ENCODE measurements around the gene HDAC3. TPM values are rescaled to one million over a fixed set of nuclear protein-coding genes. Genes with fewer than 3 reads are reported as not detected.

HDAC3 gene
- 47.7 and 54.5 TPM in 2 replicates for total RNA-seq (2014; rRNA removed; shearing (Covaris generic))
- 75.8 and 112 TPM in 2 replicates for polyA plus RNA-seq (2014; cell fraction: nucleus; rRNA removed)

DNA sequence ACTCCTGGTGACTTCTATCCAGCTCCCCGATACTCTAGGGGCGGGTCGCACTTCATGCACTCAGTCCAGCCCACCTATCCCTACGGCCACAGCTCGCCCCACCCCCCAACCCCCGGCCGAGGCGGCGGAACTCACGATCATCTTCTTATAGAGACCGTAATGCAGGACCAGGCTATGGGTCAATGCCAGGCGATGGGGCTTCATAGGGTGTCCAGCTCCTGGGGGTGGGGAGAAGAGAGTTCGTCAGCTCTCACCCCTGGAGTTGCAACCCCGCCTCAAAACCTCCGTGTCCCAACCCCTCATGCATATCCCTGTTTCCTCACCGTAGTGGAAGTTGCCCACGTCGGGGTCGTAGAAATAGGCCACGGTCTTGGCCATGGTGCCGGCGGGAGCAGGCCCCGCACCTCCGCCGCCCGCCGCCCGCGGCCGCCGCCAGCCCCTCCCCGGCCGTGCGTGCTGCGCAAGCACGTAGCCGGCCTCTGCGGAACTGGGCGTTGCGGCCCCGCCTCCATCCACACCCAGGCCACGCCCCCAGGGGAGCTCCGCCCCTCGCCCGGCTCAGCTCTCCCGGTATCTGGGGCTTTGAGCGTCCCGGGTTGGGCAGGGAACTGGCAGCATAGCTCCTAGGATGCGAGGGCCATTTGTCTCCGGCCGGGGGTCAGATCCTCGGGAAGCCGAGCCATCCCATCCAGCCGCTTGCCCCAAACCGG is at the start of gene HDAC3, which contains the start of gene RELL2:
TSS of gene HDAC3 (minus strand) at position 437 of the 710 bp plus-strand sequence. CDS start at position 378, 59 bp downstream.
TSS of gene RELL2 (plus strand) at position 585 of the 710 bp plus-strand sequence. CDS start 1,229 bp downstream, outside the sequence.
- peak; percentile 89 for DNase-seq (ENCODE audit: extremely low read depth, low read depth)

DNA sequence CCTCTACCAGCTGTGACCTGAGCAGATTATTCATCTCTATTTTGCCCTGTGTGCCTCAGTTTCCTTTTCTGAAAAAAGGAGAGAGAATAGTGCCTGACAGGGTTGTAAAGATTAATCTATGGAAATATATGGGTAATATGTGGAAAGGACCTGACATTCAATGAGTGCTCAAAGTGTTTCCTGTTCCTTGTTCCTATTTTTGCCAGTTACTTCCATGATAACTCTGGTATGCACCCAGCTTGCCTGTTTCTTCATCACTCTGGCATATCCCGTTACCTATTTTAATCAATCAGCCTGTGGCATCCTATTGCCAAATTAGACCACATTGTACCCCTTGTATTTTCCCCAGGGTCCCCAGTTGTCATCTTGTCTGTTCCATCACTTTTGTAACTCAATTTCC is 48.9 kb upstream of the HDAC3 start:
- no peak for DNase-seq (ENCODE audit: extremely low read depth, low read depth)

DNA sequence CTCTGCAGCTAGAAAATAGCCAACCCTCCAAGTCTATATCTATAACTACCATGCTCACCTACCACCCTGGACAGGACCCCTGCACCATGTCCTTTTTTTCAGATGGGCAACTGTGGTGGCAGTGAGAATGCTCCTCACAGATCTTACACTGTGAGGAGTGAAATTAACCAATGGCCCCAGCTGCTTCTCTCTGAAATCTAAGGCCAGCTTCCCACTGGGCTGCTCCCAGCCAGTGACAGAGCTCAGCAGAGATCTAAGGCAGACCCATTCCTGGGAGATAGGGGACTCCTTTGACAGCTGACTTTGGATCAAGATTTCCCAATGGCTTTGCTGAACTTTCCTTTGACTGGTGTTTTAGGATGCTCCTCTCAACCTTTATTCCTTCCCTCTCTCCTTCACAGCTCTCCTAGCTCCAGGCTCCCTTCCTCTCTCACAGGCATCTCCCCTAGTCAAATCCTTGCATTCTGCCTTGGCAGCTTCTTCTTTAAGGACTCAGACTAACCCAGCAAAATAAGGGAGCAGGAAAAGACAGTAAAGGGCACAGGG is 47.0 kb upstream of the HDAC3 start:
- DNase-seq (ENCODE audit: extremely low read depth, low read depth), result no peak

DNA sequence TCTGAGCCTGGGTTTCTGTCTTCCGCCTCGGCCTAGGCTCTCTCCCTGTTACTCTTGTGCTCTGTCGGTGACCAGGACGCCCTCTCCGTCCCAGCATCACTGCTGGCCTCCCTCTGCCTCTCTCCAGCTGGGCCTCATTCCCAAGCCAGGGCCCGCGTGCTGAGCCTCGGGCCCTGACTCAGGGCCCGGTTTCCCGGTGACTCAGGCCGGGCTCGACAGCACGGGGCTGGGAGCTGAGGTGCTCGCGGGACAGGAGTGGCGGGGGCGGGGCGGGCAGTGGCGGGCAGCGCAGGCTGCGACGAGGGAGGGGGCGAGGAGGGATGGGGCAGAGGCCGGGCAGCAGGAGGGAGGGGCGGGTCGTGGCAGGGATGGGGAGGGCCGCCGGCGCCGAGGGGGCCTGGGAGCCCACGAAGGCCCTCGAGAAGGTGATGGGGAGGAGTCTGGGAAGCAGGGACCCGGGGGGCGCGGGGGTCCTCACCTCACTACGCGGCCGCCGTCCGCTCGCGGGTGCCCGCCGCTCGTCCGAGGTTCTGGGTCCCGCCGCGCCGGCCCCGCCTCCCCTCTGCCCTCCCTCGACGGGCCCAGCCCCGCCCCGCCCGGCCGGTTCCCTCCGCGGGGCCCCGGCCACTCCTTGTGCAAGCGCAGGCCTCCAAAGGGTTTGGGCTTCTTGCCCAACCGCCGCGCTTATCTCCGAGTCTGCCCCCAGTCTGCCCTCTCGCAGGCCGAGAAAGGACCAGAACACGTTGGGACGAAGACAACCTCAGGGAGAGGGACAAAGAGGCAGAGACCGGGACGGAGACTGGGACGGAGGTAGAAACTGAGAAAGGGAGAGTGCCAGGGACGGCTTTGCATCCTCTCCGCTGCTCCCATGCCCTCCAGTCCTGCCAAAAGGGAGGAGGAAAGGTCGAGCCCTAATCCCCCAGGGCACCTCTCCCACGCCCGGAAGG is 45.3 kb upstream of the HDAC3 start, which contains the start of gene ARAP3:
TSS of gene ARAP3 (minus strand) at position 536 of the 947 bp plus-strand sequence. CDS start 1,744 bp downstream, outside the sequence.
- DNase-seq (ENCODE audit: extremely low read depth, low read depth), result peak; percentile 55

DNA sequence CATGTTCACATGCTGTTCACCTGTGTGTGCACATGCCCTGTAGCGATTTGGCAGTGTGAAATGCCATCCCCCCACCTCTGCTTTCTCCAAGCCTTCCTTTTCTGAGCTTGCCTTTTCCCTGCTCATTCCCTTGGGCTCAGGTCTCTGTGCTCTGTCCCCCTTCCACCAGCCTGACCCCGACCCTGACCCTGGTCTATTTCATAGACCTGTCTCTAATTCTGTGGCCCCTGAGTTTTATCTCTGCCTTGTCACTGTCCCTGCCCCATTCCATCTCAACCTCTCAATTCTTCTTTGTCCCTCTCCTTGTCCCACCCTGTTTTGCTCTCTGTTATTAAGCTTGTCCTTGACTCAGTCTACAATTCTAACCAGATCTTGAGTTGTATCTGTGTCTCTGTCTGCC is 44.6 kb upstream of the HDAC3 start:
- DNase-seq (ENCODE audit: extremely low read depth, low read depth), result no peak

DNA sequence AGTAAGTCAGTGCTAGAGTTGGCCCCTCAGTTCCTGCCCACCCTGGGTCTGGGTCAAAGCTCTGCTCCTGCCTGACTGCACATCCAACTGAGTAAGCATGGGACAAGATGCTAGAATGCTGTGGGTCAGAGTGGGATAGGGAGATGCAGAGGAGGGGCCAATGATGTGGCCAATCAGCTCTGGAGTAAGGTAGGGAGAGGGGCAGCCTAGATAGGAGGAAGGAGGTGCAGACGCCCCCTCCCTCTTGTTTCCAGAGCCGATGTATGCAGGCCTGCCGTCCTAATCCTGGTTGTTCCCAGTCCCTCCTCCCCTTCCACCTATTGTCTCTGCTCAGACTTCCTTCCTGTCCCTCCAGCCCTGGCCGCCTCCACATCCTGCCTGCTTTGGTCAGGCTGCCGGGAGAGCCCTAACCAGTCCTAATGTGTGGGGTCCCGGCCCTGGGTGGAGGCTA is 44.1 kb upstream of the HDAC3 start:
- no peak for DNase-seq (ENCODE audit: extremely low read depth, low read depth)

DNA sequence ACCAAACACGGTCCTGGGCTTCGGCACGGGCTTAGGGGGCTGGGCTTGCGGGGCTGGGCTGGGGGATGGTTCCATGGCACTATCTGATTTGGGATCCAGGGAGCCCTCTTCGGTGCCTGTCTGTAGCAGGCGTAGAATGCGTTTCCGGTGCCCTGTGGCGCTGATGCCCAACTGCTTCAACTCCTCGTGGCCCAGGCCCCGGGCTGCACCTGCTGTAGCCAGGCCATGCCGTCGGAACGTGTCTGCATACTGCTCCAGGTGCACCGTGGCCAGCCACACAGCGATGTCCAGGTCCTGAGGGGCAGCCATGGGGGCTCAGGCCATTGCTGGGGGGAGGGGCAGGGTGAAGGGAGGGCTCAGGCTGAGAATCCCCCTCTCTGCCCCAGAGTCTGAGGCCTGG is 43.5 kb upstream of the HDAC3 start:
- DNase-seq (ENCODE audit: extremely low read depth, low read depth), result no peak

DNA sequence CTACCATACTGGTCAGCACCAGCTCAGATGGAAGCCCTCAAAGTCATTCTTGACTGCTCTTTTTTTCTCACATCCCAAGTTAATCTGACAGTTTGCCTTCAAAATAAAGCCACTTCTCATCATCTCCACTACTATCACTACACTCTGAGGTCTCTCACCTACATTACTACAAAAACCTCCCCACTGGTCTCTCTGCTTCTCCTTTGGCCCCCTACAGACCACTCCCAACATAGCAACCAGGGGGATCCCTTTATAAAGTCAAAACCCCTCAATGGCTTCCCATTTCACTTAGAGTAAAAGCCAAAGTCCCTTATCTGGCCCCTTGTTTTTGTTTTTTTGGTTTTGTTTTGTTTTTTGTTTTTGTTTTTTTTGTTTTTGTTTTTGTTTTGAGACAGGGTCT is 40.8 kb upstream of the HDAC3 start:
- DNase-seq (ENCODE audit: extremely low read depth, low read depth), result no peak

DNA sequence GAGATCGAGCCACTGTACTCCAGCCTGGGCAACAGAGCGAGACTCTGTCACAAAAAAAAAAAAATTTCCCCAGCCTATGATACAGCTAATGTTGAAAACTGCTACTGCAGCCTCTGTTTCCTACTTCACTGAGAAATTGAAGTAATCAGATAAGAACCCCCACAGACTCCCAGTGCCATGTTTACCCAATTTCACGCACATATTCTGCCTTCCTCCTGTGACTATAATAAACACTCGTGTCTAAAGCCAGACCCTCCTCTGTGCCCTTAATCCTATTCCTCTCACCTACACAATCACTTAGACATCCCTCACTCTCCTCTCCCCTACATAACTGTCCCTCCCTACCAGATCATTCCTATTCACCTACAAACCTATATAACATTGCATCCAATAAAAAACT is 39.0 kb upstream of the HDAC3 start:
- no peak for DNase-seq (ENCODE audit: extremely low read depth, low read depth)

DNA sequence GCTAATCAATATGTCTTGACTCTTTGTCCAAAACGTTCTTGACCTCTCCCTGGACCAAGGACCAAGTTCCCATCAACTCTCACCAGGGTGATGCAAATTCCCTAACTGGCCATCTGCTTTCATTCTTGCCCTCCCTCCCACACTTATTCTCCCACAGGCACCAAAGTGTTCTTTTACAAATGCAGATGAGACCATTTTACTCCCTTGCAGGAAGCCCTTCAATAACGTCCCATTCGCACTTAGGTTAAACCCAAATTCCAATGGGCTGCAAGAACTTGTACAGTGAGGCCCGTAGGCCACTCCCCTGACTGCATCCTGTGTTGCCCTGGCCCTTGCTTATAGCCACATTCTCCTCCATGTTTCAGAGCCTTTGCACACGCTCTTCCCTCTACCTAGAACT is 38.1 kb upstream of the HDAC3 start:
- DNase-seq (ENCODE audit: extremely low read depth, low read depth), result no peak

DNA sequence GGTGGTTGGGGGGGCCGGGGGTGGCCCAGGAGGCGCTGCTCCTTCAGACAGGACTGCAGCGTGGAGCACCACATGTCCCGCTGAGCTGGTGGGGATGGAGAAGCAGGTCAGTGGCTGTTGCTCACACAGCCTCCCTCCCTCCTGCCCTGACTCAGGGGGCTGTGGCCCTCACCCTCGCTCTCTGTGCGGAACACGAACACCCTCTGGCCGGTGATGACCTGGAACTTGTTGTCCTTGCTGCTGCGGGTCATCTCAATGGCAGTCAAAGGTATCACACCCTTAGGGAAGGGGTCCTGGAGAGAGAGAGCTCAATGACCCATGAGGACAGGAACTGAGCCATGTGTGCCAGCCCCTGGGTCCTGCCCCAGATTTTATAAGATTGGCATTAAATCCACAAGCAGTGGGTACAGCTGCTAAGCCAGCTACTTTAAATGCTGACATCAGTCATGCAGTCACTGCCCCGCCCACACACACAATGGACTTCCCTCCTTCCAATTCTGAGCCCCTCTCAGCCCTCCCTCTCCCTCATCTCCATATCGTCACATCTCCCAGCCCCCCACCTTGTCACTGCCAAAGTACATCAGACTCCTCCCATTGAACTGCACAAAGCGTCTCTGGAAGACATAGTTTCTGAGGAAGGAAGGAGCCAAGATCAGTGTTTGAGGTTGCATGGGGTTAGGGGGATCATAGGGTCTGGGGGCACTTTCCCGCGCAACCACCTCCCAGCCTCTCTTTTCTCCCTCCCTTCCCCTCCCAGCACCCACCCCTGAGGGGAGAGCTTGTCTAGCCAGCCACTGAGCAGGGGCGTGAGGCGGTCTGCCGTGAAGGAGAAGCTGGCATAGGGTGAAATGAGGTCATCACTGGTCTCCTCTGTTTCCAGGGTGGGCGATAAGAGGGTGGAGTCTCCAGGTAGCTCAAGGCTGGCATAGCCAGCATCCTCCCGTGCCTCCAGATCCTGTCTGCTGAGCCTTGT is 36.5 kb upstream of the HDAC3 start:
- DNase-seq (ENCODE audit: extremely low read depth, low read depth), result no peak

DNA sequence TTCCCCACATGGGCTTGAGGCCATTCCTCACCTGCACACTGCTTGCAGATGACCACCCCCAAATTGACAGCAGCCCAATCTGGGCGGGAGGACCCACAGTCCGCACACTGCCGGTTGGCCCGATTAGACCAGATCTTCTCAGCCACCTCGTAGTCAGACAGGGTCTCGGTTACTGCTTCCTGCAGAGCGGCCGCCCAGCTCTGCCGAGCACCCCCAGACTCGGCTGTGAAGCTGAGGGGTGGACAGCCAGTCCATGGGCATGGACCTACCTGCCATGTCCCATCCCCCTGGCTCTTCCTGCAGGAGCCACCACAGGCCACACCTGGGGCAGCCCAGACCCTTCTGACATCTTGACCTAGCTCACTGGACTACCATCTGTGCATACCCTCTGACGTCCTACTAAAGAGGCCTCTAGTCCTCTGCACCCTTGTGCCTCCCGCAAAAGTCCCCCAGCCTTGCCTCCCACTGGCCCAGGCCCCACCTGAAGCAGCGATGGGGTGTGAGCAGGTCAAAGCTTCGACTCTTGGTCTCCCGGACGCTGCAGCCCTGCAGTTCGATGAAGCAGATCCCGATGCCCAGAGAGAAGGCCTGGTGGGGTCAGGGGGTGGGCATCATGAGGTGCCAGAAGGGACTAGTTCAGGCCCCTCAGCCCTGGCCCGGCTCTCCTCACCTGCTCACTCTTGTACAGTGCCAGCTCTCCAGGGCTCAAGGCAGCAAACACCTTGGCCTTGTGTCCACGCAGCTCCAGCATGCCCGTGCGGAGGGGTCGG is 35.6 kb upstream of the HDAC3 start:
- DNase-seq (ENCODE audit: extremely low read depth, low read depth), result no peak

DNA sequence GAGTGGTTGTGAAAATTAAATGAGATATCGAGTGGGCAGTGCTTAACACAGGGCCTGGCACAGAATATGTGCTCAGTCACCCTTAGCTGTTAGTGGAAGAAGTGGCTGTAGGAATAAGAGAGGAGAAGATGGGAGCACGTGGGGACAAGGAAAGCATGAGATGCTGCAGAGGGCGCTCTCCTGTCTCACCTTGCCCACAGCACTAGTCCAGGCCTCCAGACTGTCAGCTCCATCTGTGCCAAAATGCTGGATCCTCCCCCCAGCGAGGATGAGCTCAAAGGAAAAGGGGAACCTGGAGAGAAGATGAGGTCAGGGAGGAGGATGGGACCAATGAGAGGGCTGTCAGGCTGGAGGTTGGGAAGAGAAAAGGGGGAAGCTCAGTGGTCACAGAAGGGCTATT is 32.9 kb upstream of the HDAC3 start:
- no peak for DNase-seq (ENCODE audit: extremely low read depth, low read depth)

DNA sequence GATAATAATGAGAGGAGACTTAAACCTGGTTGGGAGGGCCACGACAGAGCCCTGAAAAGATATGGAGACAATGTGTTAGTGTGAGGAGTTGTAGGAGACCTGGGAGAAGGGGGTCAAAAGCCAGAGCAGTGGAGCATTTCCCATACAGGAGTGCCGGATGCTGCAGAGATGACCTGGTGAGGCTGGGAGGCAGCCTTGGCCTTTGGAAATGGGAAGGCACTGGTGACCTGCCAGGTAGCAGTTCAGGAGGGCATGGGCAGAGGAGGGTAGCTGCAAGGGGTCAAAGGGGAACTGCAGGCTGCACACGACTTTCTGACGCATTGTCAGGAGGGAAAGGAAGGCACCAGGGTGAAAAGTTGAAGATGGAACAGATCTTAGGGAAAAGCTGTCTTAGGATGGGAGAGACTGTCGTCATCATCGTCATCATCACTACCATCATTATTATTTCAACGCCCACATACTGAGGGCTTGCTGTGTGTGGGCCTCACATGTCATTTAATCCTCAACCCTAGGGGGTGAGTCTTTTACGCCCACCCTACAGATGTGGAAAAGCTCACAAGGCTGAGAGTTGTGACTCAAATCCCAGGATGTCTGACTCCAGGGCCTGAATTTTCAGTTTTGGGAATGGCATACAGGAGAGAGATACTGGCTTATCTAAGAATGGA is 32.1 kb upstream of the HDAC3 start:
- DNase-seq (ENCODE audit: extremely low read depth, low read depth), result no peak

DNA sequence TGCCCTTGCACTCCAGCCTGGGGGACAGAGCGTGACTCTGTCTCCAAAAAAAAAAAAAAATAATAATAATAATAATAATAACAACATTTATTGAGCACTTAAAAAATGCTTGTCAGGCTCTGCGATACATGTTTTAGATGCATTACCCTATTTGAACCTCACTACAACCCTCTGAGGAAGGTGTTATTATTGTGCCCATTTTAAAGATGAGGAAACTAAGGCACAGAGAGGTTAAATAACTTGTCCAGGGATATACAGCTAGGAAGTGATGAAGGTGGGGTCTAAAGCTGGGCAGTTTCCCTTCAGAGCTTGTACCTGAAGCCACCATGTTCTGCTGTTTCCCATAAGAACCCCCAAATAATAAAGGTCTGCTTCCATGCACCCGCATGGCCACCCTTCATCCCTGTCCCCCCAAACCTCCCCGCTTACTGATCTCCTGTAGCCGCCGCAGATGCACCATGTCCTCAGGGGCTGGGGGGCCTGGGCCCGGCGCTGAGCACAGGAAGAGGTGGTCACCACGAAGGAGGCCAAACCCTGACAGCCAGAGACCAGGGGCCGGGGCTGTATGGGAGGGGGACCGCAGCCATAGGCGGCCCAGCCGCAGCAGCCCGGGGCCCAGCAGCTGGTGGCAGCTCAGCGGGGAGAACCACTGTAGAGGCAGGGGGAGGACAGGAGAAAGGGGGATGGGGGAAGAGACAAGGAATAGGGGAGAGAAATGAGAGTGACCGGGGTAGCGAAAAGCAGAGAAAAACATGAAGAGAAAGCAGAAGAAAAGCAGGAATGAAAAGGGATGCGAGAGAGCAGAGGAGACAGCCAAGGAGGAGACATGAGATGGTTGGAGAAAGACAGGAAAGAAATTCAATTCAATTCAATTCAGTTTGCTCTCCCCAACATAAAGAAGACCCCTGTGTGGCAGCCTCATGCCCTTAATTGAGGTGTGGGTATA is 29.6 kb upstream of the HDAC3 start:
- DNase-seq (ENCODE audit: extremely low read depth, low read depth), result no peak

DNA sequence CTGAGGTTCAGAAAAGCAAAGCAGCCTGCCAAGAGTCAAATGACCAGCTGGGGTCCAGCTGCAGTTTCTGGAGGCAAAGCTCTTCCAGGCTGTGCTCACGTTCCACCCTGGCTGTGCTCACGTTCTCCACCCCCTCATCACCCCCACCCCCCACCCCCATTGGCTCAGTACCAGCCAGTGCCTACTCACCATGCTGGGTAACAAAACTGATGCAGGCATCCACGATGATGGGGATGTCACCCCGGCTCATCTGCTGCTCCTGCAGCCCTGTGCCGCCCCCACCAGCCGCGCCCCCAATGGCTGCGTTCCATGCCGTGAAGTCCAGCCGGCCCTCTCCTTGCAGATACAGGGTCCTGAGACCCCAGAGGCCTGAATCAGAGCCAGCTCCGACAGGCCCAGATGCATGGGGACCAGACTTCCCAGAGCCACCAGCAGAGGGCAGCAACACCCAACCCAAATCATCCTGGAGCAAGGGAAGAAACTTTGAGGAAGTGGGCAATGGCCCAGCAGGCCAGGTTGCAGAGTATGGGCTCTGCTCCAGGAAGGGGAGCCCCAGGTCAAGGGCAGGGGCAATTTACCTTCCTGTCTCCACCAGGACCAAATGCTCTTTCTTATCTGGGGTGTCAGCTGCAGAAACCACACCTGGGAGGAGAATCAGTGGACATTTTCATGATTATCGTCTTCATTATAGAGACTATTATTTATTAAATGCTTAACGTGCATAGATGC is 28.2 kb upstream of the HDAC3 start:
- peak; percentile 70 for DNase-seq (ENCODE audit: extremely low read depth, low read depth)

DNA sequence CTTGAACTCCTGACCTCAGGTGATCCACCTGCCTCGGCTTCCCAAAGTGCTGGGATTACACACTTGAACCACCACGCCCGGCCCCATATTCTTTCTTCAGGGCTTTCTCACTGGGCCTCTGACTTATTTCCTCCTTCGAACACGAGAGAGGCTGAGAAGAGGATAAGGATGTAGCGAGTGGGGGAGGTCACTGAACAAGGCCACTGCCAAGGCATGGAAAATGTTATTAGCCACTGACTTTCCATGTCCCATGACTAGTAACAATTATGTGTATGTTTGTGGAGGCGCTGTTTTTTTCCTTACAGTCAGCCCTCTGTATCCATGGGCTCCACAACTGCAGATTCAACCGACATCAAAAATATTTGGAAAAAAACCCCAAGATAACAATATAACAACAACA is 26.9 kb upstream of the HDAC3 start:
- DNase-seq (ENCODE audit: extremely low read depth, low read depth), result no peak
